Measurements from ENCODE around the gene CTU1.
A peak's percentile ranks its signal among the peaks of the same experiment; 100 is the strongest.

CTU1 gene

GRCh38 chr19:51141181-51141580 is 33.0 kb upstream of the CTU1 start:
- no peaks in the 10 kb centered on the region for H3K27me3 ChIP-seq (ENCODE audit: control insufficient read depth, insufficient read depth, low read length)
- no peak overlapping the region for H3K4me3 ChIP-seq (ENCODE audit: low read length)
- no peak overlapping the region for H3K9ac ChIP-seq (ENCODE audit: low read length)
- no peaks in the 10 kb centered on the region for H3K4me1 ChIP-seq (ENCODE audit: control insufficient read depth, insufficient read depth, low read length)
- no peak overlapping the region for H3K27ac ChIP-seq (ENCODE audit: low read depth, low read length)
- no peaks in the 10 kb centered on the region for H3K36me3 ChIP-seq (ENCODE audit: control insufficient read depth, insufficient read depth, low read length)

- Histone ChIP-seq H3K36me3 (ENCODE audit: control insufficient read depth, insufficient read depth, low read length) (no peaks in the 10 kb centered on the region), H3K27me3 (ENCODE audit: control insufficient read depth, insufficient read depth, low read length) (no peaks in the 10 kb centered on the region), H3K9ac (ENCODE audit: low read length) (no peak overlapping the region), H3K4me1 (ENCODE audit: control insufficient read depth, insufficient read depth, low read length) (no peaks in the 10 kb centered on the region), H3K4me3 (ENCODE audit: low read length) (no peak overlapping the region), H3K27ac (ENCODE audit: low read depth, low read length) (no peak overlapping the region)
Measured at GRCh38 chr19:51140441-51140840, 32.2 kb upstream of the CTU1 start.

GRCh38 chr19:51139299-51140014 is 31.2 kb upstream of the CTU1 start:
- Histone ChIP-seq H3K27me3 (ENCODE audit: control insufficient read depth, insufficient read depth, low read length) (no peaks in the 10 kb centered on the region), H3K27ac (ENCODE audit: low read depth, low read length) (peak overlapping the region; percentile 15)

GRCh38 chr19:51138549-51138979 is 30.4 kb upstream of the CTU1 start:
- Histone ChIP-seq H3K36me3 (ENCODE audit: control insufficient read depth, insufficient read depth, low read length) (no peaks in the 10 kb centered on the region), H3K9ac (ENCODE audit: low read length) (no peak overlapping the region), H3K4me1 (ENCODE audit: control insufficient read depth, insufficient read depth, low read length) (no peaks in the 10 kb centered on the region), H3K27ac (ENCODE audit: low read depth, low read length) (no peak overlapping the region), H3K4me3 (ENCODE audit: low read length) (no peak overlapping the region), H3K27me3 (ENCODE audit: control insufficient read depth, insufficient read depth, low read length) (no peaks in the 10 kb centered on the region)

More at GRCh38 chr19:51139299-51140014, 31.2 kb upstream of the CTU1 start:
- Histone ChIP-seq H3K9ac (ENCODE audit: low read length) (no peak overlapping the region), H3K36me3 (ENCODE audit: control insufficient read depth, insufficient read depth, low read length) (no peaks in the 10 kb centered on the region), H3K4me3 (ENCODE audit: low read length) (no peak overlapping the region), H3K4me1 (ENCODE audit: control insufficient read depth, insufficient read depth, low read length) (no peaks in the 10 kb centered on the region)

GRCh38 chr19:51137792-51138425 is 29.7 kb upstream of the CTU1 start:
- H3K9ac ChIP-seq (ENCODE audit: low read length), result no peak overlapping the region
- no peaks in the 10 kb centered on the region for H3K4me1 ChIP-seq (ENCODE audit: control insufficient read depth, insufficient read depth, low read length)
- H3K36me3 ChIP-seq (ENCODE audit: control insufficient read depth, insufficient read depth, low read length), result no peaks in the 10 kb centered on the region
- H3K27me3 ChIP-seq (ENCODE audit: control insufficient read depth, insufficient read depth, low read length), result no peaks in the 10 kb centered on the region
- H3K4me3 ChIP-seq (ENCODE audit: low read length), result no peak overlapping the region
- no peak overlapping the region for H3K27ac ChIP-seq (ENCODE audit: low read depth, low read length)

- Histone ChIP-seq H3K27ac (ENCODE audit: low read depth, low read length) (no peak overlapping the region), H3K27me3 (ENCODE audit: control insufficient read depth, insufficient read depth, low read length) (no peaks in the 10 kb centered on the region), H3K4me3 (ENCODE audit: low read length) (no peak overlapping the region), H3K36me3 (ENCODE audit: control insufficient read depth, insufficient read depth, low read length) (no peaks in the 10 kb centered on the region), H3K9ac (ENCODE audit: low read length) (no peak overlapping the region), H3K4me1 (ENCODE audit: control insufficient read depth, insufficient read depth, low read length) (no peaks in the 10 kb centered on the region)
Measured at GRCh38 chr19:51136851-51137551, 28.8 kb upstream of the CTU1 start.

GRCh38 chr19:51135986-51136762 is 28.0 kb upstream of the CTU1 start:
- H3K9ac ChIP-seq (ENCODE audit: low read length), result no peak overlapping the region
- H3K4me1 ChIP-seq (ENCODE audit: control insufficient read depth, insufficient read depth, low read length), result no peaks in the 10 kb centered on the region
- H3K36me3 ChIP-seq (ENCODE audit: control insufficient read depth, insufficient read depth, low read length), result no peaks in the 10 kb centered on the region
- no peaks in the 10 kb centered on the region for H3K27me3 ChIP-seq (ENCODE audit: control insufficient read depth, insufficient read depth, low read length)
- H3K4me3 ChIP-seq (ENCODE audit: low read length), result no peak overlapping the region
- no peak overlapping the region for H3K27ac ChIP-seq (ENCODE audit: low read depth, low read length)

- no peak overlapping the region for H3K9ac ChIP-seq (ENCODE audit: low read length)
- H3K27me3 ChIP-seq (ENCODE audit: control insufficient read depth, insufficient read depth, low read length), result peaks cover 4% of the 10 kb centered on the region
- no peak overlapping the region for H3K27ac ChIP-seq (ENCODE audit: low read depth, low read length)
Measured at GRCh38 chr19:51135004-51135403, 26.8 kb upstream of the CTU1 start.

GRCh38 chr19:51131780-51132680 is 23.8 kb upstream of the CTU1 start:
- H3K4me1 ChIP-seq (ENCODE audit: control insufficient read depth, insufficient read depth, low read length), result no peaks in the 10 kb centered on the region
- no peak overlapping the region for H3K27ac ChIP-seq (ENCODE audit: low read depth, low read length)
- no peak overlapping the region for H3K4me3 ChIP-seq (ENCODE audit: low read length)

More at GRCh38 chr19:51135004-51135403, 26.8 kb upstream of the CTU1 start:
- Histone ChIP-seq H3K4me3 (ENCODE audit: low read length) (no peak overlapping the region), H3K4me1 (ENCODE audit: control insufficient read depth, insufficient read depth, low read length) (no peaks in the 10 kb centered on the region), H3K36me3 (ENCODE audit: control insufficient read depth, insufficient read depth, low read length) (no peaks in the 10 kb centered on the region)

GRCh38 chr19:51129716-51130115 is 21.5 kb upstream of the CTU1 start:
- Histone ChIP-seq H3K36me3 (ENCODE audit: control insufficient read depth, insufficient read depth, low read length) (no peaks in the 10 kb centered on the region), H3K27me3 (ENCODE audit: control insufficient read depth, insufficient read depth, low read length) (peaks cover 4% of the 10 kb centered on the region), H3K27ac (ENCODE audit: low read depth, low read length) (no peak overlapping the region), H3K4me3 (ENCODE audit: low read length) (no peak overlapping the region), H3K4me1 (ENCODE audit: control insufficient read depth, insufficient read depth, low read length) (no peaks in the 10 kb centered on the region), H3K9ac (ENCODE audit: low read length) (no peak overlapping the region)

More at GRCh38 chr19:51131780-51132680, 23.8 kb upstream of the CTU1 start:
- Histone ChIP-seq H3K9ac (ENCODE audit: low read length) (no peak overlapping the region), H3K27me3 (ENCODE audit: control insufficient read depth, insufficient read depth, low read length) (peaks cover 4% of the 10 kb centered on the region), H3K36me3 (ENCODE audit: control insufficient read depth, insufficient read depth, low read length) (no peaks in the 10 kb centered on the region)

- Histone ChIP-seq H3K4me3 (ENCODE audit: low read length) (no peak overlapping the region), H3K9ac (ENCODE audit: low read length) (peak overlapping the region; percentile 21), H3K4me1 (ENCODE audit: control insufficient read depth, insufficient read depth, low read length) (no peaks in the 10 kb centered on the region), H3K36me3 (ENCODE audit: control insufficient read depth, insufficient read depth, low read length) (no peaks in the 10 kb centered on the region), H3K27ac (ENCODE audit: low read depth, low read length) (no peak overlapping the region), H3K27me3 (ENCODE audit: control insufficient read depth, insufficient read depth, low read length) (peaks cover 4% of the 10 kb centered on the region)
Measured at GRCh38 chr19:51128227-51128626, 20.0 kb upstream of the CTU1 start.

All from rectal smooth muscle tissue (tissue), 1 donor.